ENCODE results near the gene MMP25.
"Not testable (repeated sequence)": the region's sequence is repeated elsewhere in the genome, so short reads cannot be mapped to it uniquely, and the experiment has no call there.

The MMP25 gene

DNA sequence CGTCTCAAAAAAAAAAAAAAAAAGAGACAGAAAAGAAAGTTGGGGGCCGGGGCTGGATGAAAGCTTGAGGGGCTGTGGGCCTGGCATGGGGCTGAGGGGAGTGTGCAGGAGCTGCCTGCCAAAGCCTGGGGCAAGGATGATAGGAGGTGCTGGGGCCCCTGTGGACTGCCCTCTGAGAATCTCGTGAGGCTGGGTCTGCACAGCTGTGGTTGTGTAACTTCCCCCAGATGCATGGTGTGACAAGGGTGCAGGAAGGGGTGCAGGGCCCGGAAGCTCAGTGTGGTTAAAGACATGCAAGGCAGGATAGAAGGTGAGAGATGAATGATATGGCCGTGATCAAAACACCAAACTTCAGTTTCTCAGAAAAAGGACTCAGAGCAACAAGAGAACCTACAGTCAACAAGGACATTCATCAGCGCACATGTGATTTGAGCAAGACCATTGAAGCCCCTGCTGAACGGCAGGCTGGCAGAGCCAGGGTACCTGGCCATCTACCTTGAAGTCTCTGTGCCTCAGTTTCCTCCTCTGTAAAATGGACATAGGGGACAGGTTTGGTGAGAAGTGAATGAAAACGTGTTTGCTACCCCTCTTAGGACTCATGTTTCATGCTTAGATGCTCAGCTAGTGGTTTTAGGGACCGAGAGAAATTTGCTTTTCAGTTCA, 28.6 kb downstream of the MMP25 start:
- no peak for DNase-seq

DNA sequence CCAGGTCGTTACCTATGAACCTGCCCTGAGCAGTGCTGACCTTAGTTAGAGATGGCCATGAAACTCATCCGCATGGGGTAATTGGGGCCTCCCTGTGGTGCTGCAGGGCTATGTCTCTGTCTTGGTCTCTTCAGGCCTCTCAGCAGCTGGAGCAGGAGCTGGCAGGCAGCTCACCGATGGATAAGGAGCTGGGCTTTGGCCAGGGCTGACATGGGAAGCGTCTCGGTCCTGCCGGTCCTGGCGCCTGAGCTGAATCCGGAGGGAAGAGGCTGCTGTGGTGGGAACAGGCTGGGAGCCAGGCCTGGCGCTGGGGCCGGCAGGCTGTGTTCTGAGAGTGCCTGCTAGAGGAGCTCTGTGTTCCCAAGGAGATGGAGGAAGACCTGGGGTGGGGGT, 29.2 kb downstream of the MMP25 start:
- no peak for DNase-seq

DNA sequence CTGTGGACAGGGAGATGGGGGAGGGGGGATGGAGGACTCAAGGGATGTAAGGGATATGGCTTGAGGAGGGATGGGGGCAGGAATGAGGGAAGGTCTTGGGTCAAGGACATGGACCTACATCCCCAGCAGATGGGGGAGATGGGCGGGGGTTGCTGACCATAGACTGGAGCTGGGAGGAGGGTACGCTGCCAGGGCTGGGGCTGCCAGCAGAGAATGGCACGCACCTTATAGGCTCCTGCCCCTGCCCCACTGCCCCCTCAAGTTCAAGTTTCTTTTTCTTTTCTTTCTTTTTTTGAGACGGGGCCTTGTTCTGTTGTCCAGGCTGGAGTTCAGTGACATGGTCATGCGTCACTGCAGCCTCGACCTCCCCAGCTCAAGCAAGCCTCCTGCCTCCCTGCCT, 29.6 kb downstream of the MMP25 start:
- DNase-seq: not testable (repeated sequence)

DNA sequence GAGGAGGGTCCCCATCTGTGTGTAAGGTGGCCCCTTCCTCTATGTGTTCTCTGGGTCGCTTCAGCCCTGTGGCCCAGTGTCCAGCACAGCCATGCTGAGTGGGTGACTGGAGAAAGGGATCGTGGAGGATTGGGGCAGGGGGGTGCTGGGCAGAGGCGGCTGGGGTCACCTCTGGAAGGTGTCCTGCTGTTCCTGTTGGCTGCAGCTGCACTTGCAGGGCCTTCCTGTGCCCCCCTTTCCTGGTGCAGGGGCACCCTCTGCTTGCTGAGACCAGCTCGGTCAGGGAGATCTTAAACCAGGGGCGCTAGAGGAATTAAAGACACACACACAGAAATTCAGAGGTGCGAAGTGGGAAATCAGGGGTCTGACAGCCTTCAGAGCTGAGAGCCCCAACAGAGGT, 30.2 kb downstream of the MMP25 start:
- no peak for DNase-seq

DNA sequence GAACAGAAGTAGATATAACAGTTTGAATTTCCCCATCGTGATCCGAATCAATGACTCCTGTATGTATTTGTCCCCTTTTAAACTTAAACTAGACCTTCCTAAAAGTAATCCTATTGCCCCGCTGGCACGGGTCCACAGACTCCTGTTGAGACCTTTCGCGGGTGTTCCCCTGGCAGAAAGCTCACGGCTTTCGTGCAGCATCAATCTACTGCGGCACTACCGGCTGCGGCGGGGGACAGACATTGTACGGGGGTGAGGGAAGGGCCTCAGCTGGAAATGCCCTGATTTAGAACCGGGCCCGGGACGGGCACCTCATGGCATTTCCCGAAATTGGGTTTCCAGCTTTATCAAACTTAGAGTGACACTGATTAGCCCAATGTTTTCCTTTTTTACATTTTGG, 33.7 kb downstream of the MMP25 start:
- DNase-seq: no peak

DNA sequence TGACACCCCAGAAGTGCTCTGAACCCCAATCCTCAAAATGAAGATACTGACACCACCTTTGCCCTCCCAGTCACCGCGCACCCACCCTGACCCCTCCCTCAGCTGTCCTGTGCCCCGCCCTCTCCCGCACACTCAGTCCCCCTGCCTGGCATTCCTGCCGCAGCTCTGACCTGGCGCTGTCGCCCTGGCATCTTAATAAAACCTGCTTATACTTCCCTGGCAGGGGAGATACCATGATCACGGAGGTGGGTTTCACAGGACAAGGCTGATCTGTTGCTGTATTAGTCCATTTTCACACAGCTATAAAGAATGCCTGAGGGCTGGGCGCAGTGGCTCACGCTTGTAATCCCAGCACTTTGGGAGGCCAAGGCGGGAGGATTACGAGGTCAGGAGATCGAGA, 35.6 kb downstream of the MMP25 start:
- not testable (repeated sequence) for DNase-seq

DNA sequence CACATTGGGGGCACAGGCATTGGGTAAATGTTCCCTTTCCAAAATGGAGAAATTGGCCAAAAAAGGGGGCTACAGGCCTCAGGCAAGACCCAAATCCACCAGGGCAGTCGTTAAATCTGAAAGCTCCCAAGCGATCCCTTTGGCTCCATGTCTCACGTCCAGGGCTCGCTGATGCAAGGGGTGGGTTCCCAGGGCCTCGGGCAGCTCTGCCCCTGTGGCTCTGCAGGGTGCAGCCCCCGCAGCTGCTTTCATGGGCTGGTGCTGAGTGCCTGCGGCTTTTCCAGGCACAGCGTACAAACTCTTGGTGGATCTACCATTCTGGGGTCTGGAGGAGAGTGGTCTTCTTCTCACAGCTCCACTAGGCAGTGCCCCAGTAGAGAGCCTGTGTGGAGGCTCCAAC, 37.0 kb downstream of the MMP25 start:
- not testable (repeated sequence) for DNase-seq

DNA sequence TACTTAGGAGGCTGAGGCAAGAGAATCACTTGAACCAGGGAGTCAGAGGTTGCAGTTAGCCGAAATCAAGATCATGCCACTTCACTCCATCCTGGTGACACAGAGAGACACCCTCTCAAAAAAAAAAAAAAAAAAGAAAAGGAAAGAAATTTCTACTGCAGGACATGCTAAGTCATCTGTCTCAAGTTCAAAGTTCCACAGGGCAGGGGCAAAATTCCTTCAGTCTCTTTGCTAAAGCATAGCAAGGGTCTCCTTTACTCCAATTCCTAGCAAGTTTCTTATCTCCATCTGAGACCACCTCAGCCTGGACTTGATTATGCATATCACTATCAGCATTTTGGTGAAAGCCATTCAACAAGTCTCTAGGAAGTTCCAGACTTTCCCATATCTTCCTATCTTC, 38.1 kb downstream of the MMP25 start:
- DNase-seq: no peak

DNA sequence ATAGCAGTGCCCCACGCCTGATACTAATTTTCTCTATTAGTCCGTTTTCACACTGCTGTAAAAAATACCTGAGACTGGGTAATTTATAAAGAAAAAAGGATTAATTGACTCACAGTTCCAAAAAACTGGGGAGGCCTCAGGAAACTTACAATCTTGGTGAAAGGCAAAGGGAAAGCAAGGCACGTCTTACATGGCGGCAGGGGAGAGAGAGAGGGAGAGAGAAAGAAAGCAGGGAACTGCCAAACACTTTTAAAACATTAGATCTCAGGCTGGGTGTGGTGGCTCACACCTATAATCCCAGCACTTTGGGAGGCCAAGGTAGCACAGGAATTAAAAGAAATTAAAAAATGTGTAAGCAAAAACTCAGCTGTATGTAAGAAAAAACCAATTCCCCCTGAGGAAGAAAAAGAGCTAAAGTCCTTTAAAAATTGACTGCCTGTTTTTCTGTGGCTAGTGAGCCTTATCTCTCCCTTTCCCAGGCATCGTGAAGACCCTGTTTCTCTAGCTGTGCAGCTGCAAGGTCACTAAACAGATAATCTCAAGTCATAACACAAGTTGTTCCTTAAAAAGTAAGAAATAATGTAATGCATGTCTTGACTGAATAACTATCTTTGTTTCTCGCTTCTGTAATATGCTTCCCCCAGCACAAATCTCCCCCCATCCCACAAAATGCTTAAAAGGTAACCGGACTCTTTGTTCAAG, 38.8 kb downstream of the MMP25 start:
- DNase-seq: no peak

DNA sequence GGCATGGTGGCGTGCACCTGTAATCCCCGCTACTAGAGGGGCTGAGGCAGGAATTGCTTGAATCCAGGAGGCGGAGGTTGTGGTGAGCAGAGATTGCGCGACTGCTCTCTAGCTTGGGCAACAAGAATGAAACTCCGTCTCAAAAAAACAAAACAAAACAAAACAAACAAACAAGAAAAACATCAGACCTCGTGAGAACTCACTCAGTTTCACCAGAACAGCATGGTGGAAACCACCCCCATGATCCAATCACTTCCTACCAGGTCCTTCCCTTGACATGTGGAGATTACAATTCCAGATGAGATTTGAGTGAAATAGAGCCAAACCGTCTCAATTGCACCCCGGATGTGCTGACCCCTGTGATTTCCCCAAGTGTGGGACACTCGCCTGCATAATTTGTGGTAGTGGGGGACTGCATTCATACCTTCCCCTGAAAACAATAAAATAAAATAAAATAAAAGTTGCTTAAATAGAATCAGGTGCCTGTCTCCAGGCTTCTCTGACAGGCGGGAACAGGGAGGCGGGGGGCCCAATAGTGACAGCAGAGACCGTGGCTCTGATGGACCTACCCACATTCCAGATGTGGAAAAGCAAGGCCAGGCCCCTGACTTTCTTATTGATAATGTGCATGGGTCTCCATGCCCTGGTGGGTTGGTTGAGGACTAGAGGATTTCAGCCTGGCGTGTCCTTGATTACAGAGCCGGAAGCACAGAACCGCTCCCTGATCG, 39.7 kb downstream of the MMP25 start:
- no peak for DNase-seq

DNA sequence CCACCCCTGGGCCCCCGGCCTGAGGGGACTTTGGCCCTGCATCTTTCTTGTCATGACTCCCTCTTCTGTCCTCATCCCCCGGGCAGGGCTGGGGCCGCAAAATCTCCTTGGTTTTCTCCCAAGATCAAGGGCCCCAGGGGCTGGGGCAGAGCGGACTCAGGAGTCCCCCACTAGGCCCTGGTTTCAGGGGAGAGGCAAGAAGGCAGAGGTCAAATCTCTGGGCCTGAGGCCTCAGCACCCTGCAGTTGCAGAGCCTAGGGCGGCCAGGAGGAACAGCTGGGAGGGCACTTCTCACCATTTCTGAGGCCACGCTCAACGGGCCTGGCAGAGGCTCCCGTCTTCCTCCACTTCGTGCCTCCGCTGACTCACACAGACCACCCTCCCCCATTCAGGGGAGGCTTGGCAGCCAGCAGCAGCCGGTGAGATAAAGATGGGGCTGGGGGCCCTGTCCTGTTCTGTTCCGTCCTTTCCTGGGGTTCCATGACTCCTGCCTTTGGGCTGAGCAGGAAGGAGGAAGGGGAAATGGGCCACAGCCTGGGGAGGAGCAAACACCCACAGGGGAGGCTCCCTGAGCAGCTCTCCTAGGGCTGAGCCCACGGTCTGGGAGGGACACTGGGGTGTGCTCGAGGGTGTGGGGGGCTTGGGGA, 40.4 kb downstream of the MMP25 start:
- DNase-seq: no peak

DNA sequence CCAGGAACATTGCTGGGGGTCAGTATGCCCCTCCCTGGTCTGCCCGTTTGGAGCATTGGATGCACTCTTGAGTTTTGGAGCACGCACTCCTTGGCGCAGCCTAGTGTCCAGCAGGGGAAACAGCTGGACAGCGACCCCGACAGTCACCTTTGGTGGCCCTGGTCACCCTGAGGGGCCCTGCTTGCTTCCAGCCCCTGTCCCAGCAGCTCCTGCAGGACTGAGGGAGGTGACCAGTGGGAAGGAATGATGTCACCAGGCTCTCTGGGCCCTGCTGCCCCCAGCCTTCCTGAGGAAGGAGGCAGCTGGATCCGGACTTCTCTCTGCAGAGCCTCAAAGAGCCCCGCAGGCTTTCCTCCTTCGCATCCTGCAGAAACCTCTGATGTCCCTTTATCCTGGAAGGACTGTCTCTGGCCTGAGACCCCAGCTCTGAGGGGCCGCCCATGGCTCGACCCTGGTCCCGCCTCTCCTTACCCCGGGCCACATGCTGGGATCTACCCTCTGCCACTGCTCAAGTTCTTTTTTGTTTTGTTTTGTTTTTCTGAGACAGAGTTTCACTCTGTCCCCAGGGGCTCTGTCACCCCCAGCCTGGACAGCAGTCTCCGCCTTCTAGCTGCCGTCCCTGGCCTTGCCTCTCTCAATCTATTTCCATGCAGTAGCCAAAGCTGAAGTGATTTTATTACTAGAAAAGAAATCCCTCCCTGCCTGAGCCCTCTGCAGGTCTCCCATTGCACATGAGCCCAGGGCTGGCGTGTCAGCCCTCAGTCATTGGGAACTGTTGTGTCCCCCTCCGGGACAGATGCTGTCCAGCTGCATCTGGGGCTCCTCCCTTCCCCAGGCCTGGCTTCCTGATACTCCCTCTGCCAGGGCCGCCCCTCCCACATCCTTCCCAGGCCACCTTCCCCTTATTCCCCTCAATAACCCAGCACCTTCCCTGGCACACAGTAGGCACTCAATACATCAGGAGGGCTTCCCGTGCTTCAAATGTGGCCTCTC, 41.2 kb downstream of the MMP25 start:
- no peak for DNase-seq

DNA sequence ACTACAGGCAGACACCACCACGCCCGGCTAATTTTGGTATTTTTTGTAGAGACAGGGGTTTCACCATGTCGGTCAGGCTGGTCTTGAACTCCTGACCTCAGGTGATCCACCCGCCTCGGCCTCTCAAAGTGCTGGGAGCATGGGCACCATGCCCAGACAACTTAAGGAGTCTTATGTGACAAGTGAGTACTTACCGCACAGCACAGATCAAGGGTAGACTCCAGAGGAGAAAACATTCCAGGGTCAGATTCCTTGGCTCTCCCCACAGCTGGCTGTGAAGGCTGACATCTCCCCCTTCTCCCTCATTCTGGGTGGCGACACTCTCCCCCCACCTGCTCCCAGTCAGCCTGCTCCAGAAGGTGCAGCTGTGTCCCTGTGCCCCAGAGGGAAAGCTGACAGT, 42.1 kb downstream of the MMP25 start:
- no peak for DNase-seq

DNA sequence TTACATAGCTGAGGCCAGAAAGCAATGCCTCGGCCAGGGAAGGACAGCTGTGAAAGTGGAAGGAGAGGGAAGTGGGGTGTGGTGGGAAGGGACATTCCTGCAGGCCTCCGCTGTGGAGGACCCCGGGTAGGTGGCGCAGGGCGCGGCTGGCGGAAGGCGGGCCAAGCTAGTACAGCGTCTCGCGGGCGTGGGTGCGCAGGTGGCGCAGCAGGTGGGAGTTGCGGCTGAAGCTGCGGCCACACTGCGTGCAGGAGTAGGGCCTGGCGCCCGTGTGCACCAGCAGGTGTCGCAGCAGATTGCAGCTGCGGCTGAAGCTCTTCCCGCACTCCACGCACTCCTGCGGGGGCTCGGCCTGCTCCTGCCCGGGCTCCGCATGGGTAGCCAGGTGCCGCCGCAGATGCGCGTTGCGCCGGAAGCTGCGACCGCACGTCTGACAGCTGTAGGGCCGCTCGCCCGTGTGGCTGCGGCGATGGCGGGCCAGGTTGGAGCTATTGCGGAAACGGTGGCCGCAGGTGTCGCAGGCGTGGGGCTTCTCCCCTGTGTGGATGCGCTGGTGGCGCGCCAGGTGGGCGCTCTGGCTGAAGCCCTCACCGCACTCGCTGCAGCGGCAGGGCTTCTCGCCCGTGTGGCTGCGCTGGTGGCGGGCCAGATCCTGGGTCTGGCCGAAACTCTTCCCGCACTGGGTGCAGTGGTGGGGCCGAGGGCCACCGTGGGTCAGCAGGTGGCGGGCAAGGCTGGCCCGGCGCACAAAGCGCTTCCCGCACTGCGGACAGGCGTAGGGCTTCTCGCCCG, 42.8 kb downstream of the MMP25 start:
- DNase-seq: no peak

DNA sequence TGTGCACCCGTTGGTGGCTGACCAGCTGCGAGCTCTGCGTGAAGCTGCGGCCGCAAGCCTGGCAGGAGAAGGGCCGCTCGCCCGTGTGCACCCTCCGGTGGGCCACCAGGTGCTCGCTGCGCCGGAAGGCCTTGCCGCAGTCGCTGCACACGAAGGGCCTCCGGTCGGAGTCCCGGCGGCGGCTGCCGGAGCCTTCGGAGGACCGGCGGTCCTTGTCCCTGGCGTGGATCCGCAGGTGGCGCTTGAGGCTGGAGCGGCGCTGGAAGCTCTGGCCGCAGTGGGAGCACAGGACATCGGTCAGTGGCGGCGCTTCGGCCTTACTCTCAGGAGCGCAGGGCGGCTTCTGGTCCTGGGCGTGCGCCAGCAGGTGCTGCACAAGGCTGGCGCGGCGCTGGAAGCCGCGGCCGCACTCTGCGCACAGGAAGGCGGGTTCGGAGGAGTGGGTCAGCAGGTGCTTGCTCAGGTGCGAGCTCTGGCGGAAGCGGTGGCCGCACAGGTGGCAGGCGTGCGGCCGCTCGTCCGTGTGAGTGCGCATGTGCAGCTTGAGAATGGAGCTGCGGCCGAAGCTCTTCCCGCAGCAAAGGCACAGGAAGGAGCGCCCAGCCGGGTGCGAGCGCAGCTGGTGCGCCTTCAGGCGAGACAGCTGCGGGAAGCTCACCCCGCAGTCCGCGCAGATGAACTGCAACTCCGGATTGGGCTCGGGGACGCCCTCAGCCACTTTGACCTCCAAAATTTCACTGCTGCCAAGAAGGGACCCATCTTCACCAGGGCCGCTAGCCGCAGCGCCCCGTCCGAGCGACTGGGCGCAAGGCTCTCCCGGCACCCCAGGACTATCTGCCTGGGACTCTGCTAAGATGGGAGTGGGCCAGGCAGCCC, 43.6 kb downstream of the MMP25 start:
- DNase-seq: no peak

DNA sequence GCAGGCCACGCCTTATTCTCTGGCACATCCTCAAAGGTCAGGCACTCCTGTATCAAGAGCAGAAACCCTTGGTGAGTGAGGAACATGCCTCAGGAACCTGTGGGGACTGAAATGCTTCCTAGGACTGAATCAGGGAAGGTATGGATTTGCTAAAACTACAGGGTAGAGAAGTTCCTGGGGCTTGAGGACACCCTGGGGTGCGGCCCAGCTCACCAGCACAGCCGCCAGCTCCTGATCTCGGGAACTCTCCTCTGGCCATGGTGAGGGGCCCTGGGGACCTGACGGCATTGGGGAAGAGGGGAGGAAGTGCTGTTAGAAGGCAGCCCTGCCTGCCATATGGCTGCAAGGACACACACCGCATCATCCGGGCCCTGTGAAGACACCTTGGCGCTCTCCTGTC, 45.2 kb downstream of the MMP25 start:
- DNase-seq: no peak

DNA sequence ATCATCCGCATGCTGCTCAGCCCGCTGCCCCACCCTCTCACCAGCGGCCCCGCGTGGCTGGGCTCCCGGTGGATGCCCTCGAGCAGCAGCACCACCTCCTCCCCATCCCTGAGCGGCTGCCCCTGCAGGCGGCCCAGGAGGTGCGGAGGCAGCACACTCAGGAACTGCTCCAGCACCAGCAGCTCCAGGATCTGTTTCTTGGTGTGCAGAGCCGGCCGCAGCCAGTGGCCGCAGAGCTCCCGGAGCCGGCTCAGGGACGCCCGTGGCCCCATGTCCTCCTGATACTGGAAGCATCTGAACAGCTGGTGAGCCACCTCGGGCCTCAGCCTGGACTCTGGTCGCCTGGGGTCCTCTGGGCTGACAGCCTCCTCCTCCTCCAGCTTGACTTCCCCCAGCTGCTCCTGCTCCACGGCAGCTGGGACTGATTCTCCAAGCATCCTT, 46.2 kb downstream of the MMP25 start:
- no peak for DNase-seq

DNA sequence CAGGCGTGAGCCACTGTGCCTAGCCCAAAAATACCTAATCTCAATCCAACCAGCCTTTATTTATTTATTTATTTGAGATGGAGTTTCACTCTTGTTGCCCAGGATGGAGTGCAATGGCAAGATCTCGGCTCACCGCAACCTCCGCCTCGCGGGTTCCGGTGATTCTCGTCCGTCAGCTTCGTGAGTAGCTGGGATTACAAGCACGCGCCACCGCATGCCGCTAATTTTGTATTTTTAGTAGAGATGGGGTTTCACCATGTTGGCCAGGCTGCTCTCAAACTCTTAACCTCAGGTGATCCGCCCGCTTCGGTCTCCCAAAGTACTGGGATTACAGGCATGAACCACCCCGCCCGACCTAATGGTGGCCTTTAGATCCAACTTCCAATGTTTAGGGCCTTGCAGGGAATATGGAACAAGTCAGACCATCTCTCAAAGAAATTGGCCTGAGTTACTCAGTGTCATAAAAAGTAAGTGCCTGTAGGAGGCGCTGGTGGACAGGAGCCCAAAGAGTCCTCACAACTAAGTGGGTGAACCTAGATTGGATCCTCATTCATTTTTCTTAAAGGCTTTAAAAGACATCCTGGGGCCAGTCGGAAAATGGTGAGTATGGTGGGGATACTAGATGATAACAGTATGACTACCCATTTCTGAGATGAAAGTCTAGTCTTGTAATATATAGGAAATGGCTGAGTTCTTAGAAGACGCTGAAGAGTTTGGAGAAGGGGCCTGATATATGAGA, 48.1 kb downstream of the MMP25 start:
- no peak for DNase-seq

DNA sequence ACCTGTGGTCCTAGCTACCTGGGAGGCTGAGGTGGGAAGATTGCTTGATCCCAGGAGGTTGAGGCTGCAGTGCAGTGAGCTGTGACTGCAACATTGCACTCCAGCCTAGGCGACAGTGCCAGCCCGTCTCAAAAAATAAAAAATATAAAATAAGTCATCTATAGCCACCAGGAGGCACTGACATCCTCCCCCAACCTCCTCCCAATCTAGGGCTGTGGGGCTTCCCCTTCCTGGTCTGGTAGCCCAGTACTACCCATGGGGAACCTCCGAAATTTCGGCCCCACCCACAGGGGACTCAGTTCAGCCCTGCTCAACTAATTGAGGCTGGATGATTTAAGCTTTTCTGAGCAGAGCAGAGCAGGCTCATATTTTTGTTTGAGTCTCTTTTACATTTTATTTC, 49.5 kb downstream of the MMP25 start:
- no peak for DNase-seq

DNA sequence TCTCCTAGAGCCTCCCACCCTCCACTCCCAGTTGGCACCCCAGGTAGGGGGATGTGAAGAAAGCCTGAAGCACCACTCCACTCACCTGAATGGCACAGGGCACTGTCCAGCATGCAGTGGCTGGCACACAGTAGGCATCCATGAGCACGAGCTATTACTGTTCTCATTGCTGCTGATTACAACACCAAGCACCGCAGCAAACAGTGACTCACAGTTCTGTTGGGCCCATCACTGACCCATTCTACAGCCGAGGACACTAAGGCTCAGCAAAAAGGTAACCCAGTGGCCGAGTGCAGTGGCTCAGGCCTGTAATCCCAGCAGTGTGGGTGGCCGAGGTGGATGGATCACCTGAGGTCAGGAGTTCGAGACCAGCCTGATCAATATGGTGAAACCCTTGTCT, 50.0 kb downstream of the MMP25 start:
- no peak for DNase-seq

All from cerebellar nuclear complex (tissue), 1 donor.